ENCODE results near the gene TESMIN.

Gene TESMIN

DNA sequence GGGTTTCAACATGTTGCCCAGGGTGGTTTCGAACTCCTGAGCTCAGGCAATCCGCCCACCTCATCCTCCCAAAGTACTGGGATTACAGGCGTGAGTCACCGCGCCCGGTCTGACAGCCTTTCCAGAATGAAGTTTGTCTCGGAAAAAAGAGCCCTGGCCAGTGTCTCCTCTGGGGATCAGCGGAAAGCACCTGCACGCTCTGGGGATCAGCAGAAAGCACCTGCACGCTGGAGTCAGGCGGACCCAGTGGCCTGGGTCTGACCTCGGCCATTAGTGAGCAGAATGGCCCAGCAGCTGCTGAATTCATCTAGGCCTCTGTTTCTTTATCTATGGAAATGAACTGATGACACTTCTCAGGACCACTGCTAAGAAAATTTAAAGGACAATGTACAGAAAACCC lies 10.5 kb upstream of the TESMIN start:
- DNase-seq: no peak

DNA sequence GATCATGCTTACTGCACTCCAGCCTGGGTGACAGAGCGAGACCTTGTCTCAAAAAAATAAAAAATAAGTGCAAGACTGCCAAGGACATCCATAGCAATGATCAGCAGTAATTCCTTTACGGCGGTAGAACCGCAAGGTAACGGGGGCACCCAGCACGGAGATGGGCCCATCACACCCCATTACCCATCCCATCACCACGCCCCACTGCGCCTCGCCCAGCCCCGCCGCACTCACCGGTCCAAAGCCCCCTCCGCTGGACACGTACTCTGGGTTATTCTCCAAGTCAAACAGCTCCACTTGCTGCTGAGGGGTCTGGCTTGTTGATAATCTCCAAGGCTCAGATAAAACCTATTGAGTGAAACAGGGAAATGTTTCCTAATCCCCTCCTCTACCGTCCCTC lies 8.7 kb upstream of the TESMIN start:
- no peak for DNase-seq

DNA sequence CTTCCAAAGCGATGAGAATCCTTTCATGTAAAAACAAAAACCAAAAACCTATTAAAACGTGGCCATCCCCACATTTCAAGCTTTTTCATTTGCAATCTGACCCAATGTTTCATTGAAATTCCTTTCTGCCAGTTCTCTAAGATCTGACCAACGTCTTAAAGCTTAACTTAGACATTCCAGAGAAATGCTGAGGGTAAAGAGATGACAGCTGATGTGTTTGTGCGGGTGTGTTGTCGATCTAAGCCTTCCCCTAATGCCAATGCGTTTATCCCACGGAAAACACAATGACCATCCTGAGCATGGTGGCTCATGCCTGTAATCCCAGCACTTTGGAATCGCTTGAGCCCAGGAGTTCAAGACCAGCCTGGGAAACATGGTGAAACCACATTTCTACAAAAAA lies 6.4 kb upstream of the TESMIN start:
- DNase-seq: no peak

DNA sequence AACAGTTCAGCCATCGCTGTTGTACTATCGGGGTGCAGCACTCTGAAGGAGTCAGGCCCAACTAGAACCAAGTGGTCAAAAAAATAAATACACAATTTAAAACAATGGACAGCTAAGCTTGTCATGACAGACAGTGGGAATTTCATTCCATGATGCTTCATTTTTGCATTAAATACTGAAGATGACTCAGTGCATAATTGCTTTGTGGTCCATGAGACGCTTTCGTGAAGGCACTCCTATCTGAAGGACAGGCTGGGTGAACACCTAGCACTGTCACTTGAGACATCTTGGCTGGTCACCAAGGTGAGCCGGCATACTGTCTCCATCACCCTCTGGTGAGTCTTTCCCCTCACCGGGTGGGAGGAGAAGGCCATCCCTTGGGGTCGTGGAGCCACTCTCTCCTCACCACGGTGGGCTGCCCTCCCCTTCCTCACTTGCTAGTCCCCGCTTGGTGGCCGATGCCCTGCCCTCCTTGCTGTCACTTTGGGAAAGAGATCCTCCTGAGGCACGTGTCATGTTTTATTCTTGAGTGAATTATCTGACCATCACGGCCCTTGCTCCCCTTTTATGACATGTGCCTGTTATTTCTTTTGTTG lies 4.9 kb upstream of the TESMIN start:
- DNase-seq: no peak

DNA sequence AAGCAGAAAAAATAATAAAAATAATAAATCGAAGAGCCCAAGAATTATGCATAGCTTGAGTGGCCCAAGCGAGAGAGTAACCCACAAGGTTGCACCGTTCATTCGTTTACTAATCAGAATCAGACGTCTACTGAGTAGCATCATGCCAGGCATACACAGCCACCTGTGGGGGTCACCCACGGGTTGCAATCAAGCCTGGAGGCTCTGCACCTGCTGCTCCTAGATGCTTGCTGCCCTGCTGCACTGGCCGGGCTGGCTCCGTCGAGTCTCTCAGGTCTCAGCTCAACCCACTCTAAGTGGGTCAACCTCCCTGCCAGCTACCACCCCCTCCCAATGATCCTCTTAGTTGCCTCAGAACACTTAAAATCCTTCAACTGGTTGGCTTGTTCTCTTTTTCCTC lies 2.0 kb upstream of the TESMIN start:
- no peak for DNase-seq

DNA sequence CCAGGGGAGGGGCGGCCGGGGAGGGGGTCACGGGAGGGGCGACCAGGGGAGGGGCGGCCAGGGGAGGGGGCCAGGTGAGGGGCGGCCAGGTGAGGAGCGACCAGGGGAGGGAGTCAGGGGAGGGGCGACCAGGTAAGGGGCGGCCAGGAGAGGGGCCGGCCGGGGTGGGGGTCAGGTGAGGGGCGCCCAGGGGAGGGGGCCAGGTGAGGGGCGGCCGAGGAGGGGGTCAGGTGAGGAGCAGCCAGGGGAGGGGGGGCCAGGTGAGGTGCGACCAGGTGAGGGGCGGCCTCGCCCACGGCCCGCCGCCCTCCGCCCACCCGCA lies 355 bp downstream of the TESMIN start:
- DNase-seq: no peak

DNA sequence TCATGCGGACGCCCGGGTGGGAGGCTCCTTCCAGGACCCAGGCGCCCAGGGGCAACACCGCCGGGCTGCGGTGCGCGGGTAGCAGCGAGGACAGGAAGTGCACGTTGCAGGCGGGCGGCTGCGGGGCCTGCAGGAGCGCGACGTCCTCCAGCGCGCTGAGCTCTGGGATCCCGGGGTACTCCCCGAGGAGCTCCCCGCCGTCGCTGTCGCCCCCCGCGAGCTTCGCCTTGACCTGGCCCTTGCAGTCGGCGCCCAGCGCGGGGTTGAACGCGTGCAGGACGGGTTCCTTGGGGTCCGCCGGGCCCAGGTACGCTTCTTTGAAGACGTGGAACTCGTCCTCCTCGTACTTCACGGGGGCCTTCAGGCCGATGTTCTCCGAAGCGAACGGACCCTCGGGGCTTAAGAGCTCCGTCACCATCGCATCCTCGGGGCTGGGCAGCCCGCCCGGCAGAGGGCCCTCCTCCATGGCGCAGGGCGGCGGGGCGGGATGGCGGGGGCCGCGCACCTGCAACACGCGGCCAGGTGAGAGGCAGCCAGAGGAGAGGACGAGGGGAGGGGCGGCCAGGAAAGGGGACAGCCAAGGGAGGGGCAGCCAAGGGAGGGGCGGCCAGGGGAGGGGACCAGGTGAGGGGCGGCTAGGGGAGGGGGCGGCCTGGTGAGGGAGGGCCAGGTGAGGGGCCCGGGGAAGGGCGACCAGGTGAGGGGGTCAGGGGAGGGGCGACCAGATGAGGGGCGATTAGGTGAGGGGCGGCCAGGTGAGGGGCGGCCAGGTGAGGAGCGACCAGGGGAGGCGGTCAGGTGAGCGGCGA lies 921 bp downstream of the TESMIN start:
- peak; percentile 14 to 17 for DNase-seq

DNA sequence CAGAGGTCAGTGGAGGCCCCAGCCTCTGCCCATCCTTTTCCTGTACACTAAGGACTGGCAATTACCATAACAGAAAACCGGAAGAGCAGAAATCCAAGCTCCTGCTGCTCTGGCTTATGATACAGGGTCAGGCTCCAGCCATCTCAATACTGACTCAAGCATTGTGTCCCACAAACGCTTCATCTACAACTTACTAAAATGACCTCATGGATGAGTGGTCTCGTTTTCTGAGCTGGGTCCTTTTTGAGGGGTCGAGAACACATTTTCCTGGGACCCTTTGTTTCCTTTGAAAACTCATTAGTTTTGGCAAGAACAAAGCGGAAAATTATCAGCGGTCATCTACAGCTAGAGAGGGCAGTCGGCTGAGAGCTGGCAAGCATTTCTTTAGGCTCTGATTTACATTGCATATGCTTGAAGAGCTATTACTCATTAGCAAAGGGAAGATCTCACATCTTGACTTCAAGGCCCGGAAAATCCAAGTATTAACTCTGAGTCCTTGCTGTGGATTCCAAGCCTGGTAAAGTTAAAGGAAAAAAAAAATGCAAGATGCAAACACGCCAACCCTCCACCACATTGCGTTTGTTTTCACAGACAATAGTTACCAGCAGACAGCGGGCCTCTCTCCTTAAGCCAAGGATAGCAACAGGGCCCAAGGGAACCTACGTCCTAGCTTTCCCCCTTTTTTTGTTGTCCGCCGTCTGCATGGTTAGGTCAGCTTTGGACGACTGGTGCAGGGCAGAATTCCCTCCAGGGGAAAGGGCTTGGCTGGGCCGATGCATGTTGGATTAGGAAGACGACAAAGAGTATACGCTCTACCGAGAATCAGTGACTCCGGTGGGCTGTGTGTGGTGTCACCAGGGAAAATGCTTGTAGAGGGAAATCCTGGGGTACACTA lies 1.8 kb downstream of the TESMIN start:
- DNase-seq: no peak

DNA sequence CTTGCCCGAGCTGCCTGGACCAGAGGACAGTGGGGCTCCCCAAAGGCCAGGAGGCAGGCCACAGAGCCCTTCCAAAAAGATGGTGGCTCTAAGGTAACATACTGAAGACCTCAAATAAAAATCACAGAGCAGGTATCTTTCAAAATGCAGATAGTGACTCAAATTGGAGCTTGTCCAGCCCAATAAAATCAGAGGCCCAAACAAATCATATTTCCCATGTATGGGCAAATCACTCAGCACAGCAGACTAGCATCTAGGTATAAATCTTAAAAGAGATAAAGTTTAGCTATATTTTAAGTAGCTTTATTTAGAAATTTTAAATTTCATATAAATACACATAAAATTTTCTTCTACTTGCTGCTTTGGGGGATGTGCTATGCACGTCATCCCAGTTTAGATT lies 3.3 kb downstream of the TESMIN start:
- DNase-seq: no peak

DNA sequence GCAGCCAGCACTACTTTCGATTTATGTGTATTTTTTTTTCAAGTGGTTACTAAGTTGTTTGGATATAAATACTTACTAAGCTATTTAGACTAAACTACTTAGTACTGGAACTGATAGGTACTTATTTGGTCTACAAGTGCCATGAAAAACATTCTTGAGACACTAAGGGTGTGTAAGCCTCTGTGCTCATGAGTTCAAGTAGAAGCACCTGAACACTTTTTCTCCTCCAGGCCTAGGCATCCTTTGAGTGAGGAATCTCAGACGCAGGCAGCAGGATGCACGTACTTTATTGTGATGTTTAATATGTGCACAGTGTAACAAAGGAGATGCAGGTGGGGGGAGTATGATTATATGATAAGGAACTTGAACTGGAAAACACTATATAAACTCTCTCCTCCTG lies 7.8 kb downstream of the TESMIN start:
- DNase-seq: no peak

DNA sequence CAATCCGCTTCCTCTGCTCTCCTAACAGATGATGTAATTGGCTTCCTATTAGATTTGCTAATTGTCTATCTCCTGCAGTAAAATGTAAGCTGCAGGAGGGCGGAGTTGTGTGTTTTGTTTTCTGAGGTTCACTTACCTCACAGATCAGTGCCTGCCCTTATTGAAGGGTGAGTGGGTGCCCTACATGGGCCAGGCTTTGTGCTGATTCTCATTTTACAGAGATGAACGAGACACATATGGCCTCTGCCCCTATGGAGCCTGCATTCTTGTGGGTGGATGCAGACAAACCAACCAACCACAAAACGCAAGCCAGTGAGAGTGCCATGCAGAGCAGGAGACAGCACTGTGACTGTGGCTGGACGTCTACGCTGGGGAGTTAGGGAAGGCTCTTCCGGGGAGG lies 9.9 kb downstream of the TESMIN start:
- DNase-seq: no peak

DNA sequence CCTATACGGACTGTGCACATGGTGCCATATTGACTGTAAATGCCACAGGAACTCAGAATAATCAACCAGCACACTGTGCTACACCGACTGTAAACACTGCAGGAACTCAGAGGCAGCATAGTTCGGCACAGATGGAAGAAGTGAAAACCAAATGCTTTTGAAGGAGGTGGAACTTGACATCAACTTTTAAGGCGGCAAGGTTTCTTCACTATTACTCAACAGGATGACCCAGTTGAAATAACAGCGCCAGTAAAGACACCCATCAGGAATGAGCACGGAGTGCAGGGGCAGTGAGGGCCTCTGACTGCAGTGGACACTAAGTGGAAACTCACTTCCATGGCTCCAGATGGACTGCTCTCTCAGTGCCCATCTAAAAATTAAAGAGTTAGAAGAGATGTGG lies 15.7 kb downstream of the TESMIN start:
- DNase-seq: no peak

DNA sequence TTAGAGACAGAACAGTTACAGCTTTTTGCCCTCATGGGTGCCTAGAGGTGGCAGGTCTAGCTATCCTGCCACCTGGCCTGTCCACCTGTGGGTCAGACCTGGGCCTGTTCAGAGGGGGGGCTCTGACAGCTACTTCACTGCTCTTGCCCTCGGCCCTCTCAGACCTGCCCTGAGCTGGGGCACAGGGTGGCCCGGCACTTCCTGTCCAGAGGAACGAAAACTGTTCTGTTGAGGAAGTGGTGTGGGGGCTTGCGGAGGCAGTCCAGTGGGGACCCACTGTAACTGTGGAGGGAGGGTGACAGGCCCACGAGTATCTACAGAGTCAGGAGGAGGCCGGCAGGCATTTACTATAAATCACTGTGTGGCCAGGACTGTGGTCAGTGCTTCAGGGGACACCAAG lies 16.2 kb downstream of the TESMIN start:
- no peak for DNase-seq

DNA sequence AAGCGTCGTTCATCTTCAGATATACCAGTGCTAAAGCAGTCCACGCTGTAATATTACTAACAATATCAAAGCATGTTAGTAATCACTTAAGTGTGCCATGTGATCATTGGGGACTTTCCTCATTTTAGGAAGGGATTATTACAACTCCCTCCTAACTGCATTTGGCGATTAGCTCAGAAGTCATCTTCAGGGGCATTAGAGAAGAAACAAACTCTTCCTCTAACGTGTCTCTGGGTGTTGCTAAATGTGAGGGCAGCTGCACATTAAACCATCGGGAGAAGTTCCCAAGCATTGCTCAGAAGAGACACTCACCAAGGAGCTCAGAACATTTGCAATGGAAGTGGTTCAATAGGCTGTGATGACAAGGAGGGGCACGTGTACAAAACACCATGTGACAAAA lies 17.2 kb downstream of the TESMIN start:
- no peak for DNase-seq

DNA sequence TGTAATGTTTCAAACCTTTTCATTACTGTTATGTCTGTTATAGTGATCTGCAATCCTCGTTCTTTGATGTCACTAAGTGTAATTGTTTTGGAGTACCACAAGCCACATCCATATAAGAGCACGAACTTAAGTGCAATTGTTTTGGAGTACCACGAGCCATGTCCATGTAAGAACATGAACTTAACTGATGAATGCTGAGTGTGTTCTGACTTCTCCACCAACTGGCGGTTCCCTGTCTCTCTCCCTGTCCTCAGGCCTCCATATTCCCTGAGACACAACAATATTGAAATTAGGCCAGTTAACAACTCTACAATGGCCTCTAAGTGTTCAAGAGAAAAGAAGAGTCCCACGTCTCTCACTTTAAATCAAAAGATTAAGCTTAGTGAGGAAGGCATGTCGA lies 23.5 kb downstream of the TESMIN start:
- DNase-seq: no peak

DNA sequence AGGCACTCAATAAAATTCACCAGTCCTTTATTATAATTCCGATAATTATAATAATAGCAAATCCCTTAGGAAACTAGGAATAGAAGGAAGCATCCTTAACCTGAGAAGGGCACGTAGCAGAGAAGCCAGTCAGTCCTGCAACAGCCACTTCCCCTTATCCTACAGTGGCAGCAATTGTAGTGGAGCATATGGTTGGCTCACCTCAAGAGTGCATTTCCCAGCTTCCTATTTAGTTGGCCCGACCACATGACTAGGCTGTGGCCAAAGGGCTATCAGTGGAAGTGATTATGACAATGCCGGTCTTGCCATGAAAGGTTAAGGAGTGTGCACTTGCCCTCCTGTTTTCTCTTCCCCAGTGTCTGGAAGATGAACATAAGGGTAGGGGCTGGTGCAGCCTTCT lies 27.0 kb downstream of the TESMIN start:
- no peak for DNase-seq

DNA sequence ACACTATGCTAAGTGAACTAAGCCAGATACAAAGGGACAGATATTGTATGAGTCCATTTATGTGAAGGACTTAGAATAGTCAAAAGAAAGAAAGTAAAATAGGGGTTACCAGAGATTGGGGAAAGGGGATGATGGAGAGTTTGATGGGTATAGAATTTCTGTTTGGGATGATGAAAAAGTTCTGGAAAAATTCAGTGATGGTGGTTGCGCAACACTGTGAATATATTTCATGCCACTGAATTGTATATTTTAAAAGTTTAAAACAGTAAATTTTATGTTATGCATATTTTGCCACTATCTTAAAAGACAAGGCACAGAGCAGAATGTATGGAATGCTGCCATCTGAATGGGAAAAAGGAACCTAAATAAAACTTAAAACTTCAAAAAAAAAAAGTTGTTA lies 29.2 kb downstream of the TESMIN start:
- DNase-seq: no peak

DNA sequence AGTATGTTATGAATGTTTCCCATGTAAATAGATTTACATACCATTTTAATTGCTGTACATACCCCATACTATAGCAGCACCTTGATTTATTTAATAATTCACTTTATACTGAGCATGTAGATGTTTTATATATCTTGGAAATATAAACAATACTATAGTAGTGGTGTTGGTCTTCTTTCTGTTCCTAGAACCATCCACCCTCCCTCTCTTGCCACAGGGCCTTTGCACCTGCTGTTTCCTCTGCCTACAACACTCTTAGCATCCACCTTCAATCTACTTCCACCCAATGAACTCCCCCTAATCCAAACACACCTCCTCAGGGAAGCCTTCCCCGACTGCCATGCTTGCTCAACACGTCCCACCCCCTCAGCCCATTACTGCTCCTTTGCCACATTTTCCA lies 30.2 kb downstream of the TESMIN start:
- no peak for DNase-seq

DNA sequence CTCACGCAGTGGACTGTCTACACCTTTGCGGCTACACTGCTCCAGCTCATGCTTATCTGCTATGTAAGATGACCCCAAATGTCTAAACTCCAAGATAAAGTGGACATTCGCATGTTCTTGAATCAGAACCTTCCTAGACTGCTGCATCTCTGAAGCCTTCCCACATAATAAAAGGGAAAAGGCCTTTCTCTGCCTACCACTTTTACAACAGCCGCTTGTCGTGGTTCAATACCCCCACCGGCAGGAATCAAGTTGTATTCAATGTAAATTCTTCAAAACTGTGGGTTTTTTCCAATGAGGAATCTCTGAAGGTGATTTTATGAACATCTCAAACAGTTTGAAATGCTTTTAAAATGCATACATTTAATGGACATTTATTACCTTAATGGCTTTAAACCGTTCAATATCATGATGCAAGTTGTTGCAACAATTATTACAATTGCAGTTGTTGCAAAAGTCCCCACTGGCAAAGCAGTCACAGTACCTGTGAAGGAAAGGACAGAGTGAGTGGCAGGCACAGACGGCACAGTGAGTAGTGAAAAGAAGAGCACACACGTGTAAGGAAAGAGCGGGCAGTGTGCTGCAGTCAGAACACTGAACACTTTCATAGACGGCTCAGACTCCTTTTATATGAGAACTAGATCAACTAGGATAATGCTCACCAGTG lies 35.7 kb downstream of the TESMIN start:
- no peak for DNase-seq

DNA sequence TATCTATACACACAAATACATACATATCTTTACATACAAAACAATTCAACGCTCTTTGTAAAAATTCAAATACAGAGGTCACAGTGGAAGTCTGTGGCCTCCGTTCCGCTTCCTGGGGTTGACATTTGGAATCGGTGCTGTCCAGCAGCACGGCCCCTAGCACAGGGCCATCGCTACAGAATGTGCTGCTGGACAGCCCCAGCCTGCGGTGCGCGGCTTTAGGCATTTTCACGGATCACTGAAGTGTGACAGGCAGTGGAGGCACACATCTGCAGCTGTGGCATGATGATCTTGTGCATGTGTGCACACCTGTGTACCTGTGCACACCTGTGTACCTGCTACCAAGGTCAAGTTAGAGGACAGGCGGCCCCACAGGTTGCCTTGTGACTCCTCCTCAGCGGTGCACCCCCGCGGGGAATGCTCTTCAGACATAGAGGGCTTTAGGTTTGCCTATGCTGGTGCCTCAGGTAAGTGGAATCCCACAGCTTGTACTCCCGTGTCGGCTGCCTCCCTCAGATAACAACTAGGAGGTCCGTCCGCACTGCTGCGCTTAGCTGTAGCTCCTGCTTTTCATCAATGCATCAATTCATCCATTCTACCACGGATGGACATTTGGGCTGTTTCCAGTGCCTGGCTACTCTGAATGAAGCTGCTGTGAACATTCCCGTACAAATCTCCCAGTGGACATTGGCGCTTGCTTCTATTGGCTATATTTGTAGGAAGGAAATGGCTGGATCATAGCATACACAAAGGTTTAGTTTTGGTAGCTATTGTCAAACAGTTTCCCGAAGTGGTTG lies 37.1 kb downstream of the TESMIN start:
- no peak for DNase-seq

DNA sequence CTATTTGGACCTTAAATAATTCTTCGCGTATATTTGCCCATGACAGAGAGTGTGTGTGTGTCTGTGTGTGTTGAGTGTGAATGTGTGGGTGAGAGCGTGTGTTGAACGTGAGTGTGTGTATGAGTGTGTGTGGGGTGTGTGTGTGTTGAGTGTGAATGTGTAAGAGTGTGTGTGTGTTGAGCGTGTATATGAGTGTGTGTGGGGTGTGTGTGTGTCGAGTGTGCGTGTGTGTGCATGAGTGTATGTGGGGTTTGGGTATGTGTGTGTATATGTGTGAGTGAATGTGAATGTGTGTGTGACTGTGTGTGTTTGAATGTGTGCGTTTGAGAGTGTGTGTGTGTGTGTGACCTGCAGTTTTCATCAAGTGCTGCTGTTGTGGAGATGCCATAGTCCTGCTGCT lies 40.2 kb downstream of the TESMIN start:
- no peak for DNase-seq

DNA sequence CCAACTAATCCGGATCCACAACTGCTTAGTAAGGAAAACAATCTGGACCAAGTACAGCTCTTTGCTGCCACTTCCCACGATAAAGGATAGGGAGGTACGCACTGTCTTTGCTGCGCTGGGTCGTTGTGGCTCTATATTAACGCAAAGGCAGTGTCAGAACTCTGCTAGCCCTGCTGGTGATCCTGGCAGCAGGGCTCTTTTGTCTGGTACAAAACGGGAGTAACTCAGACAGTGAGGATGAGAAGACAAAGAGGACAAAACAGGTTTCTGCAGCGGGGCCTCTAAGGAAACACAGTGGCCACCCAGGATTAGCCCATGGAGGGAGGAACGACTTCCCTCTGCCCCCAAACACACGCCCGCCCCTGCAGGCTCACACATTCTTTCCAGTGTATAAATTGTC lies 40.9 kb downstream of the TESMIN start:
- no peak for DNase-seq

DNA sequence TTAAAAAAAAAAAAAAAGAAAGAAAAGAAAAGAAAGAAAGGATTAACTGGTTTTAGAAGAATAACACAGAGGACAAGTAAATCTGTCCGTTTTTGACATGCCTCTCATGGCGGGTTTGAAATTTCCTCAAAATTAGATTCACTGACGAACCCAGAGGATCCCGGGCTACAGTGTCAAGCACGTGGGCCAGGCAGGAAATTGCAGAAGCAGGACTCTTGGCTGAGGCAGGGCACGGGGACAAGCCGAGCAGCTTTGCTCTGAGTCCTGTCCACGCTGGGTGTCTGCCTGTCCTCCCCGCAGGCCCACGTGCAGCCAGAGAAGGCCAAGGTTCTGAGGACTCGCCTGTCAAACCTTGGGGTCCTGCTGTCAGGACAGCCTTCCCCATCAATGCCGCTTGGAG lies 42.3 kb downstream of the TESMIN start:
- no peak for DNase-seq
